Measurements from ENCODE around the gene TNRC6C.

TNRC6C gene

GRCh38 chr17:77957857-77958715 lies at the start of gene TNRC6C:
TNRC6C (plus strand) TSS chr17:77958703; CDS start chr17:78004207, 45,504 bp downstream.
- DNase-seq (ENCODE audit: low spot score) = peak; percentile 98

GRCh38 chr17:77909236-77909635 lies 49.3 kb upstream of the TNRC6C start:
- no peak for DNase-seq (ENCODE audit: low spot score)

- DNase-seq (ENCODE audit: low spot score) = no peak
Measured at GRCh38 chr17:77909816-77910215, 48.7 kb upstream of the TNRC6C start.

- DNase-seq (ENCODE audit: low spot score) = no peak
Measured at GRCh38 chr17:77914385-77915254, 43.9 kb upstream of the TNRC6C start.

- no peak for DNase-seq (ENCODE audit: low spot score)
Measured at GRCh38 chr17:77915594-77916021, 42.9 kb upstream of the TNRC6C start.

GRCh38 chr17:77916264-77916663 lies 42.2 kb upstream of the TNRC6C start:
- no peak for DNase-seq (ENCODE audit: low spot score)

GRCh38 chr17:77916703-77917481 lies 41.6 kb upstream of the TNRC6C start:
- DNase-seq (ENCODE audit: low spot score) = peak; percentile 65

- no peak for DNase-seq (ENCODE audit: low spot score)
Measured at GRCh38 chr17:77919276-77919675, 39.2 kb upstream of the TNRC6C start.

- no peak for DNase-seq (ENCODE audit: low spot score)
Measured at GRCh38 chr17:77923135-77923534, 35.4 kb upstream of the TNRC6C start.

GRCh38 chr17:77923776-77924513 lies 34.6 kb upstream of the TNRC6C start:
- DNase-seq (ENCODE audit: low spot score) = no peak

- no peak for DNase-seq (ENCODE audit: low spot score)
Measured at GRCh38 chr17:77924757-77925336, 33.7 kb upstream of the TNRC6C start.

GRCh38 chr17:77925831-77926543 lies 32.5 kb upstream of the TNRC6C start:
- no peak for DNase-seq (ENCODE audit: low spot score)

- DNase-seq (ENCODE audit: low spot score) = no peak
Measured at GRCh38 chr17:77926981-77927380, 31.5 kb upstream of the TNRC6C start.

GRCh38 chr17:77927777-77928518 lies 30.6 kb upstream of the TNRC6C start:
- DNase-seq (ENCODE audit: low spot score) = no peak

- no peak for DNase-seq (ENCODE audit: low spot score)
Measured at GRCh38 chr17:77928519-77929179, 29.9 kb upstream of the TNRC6C start.

GRCh38 chr17:77929180-77929564 lies 29.3 kb upstream of the TNRC6C start:
- no peak for DNase-seq (ENCODE audit: low spot score)

GRCh38 chr17:77929871-77930436 lies 28.5 kb upstream of the TNRC6C start:
- DNase-seq (ENCODE audit: low spot score) = no peak
